ENCODE data around the gene METAP1D.
"Not testable (repeated sequence)": the region's sequence is repeated elsewhere in the genome, so short reads cannot be mapped to it uniquely, and the experiment has no call there.

Gene METAP1D

DNA sequence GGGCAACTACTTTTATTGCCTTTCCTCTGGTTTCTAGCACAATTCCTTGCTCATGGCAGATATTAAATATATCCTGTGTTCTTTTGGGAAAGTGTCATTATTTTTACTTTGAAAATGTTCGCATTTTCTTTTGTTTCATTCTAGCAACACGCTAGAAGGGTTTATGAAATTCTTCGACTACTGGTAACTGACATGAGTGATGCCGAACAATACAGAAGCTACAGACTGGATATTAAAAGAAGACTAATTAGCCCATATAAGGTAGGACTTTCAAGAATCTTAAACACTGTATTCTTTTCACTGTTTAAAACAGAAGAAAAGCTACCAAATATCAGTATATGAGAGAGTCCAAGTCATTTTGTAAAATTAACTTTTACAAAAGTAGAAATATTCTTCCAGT is 20.6 kb upstream of the METAP1D start:
- H3K27me3 ChIP-seq (ENCODE audit: insufficient read depth, low read depth, severe bottlenecking) = no peaks in the 10 kb centered on the region
- H3K4me3 ChIP-seq (ENCODE audit: low read depth, low read length) = no peak overlapping the region
- no peak overlapping the region for H3K27ac ChIP-seq
- H3K36me3 ChIP-seq = peaks cover 52% of the 10 kb centered on the region
- no peak for DNase-seq
- no peaks in the 10 kb centered on the region for H3K9me3 ChIP-seq (ENCODE audit: severe bottlenecking)
- TF ChIP-seq CTCF (IDR thresholded peaks at IDR 0.05; ENCODE audit: low read depth, low read length) = no peak

DNA sequence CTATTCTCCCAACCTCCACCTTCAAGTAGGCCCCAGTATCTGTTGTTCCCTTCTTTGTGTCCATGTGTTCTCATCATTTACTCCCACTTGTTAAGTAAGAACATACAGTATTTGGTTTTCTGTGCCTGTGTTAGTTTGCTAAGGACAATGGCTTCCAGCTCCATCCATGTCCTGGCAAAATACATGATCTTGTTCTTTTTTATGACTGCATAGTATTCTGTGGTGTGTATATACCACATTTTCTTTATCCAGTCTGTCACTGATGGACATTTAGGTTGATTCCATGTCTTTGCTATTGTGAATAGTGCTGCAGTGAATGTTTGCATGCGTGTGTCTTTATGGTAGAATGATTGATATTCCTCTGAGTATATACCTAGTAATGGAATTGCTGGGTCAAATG is 15.8 kb upstream of the METAP1D start:
- not testable (repeated sequence) for H3K27ac ChIP-seq; H3K4me3 ChIP-seq (ENCODE audit: low read depth, low read length); H3K9me3 ChIP-seq (ENCODE audit: severe bottlenecking); DNase-seq; H3K27me3 ChIP-seq (ENCODE audit: insufficient read depth, low read depth, severe bottlenecking)
- peaks cover 33% of the 10 kb centered on the region for H3K36me3 ChIP-seq

- Histone ChIP-seq H3K9me3 (ENCODE audit: severe bottlenecking) (no peaks in the 10 kb centered on the region), H3K27me3 (ENCODE audit: insufficient read depth, low read depth, severe bottlenecking) (no peaks in the 10 kb centered on the region), H3K4me3 (ENCODE audit: low read depth, low read length) (no peak overlapping the region), H3K27ac (no peak overlapping the region), H3K36me3 (peaks cover 22% of the 10 kb centered on the region)
- no peak for TF ChIP-seq CTCF (IDR thresholded peaks at IDR 0.05; ENCODE audit: low read depth, low read length)
- no peak for DNase-seq
These were observed 14.7 kb upstream of the METAP1D start for GRCh38 chr2:171985076-171985475.

GRCh38 chr2:171986778-171987177 is 13.0 kb upstream of the METAP1D start:
- no peak overlapping the region for H3K27ac ChIP-seq
- peaks cover 17% of the 10 kb centered on the region for H3K36me3 ChIP-seq
- H3K27me3 ChIP-seq (ENCODE audit: insufficient read depth, low read depth, severe bottlenecking) = no peaks in the 10 kb centered on the region
- TF ChIP-seq CTCF (IDR thresholded peaks at IDR 0.05; ENCODE audit: low read depth, low read length) = no peak
- DNase-seq = no peak
- no peaks in the 10 kb centered on the region for H3K9me3 ChIP-seq (ENCODE audit: severe bottlenecking)
- H3K4me3 ChIP-seq (ENCODE audit: low read depth, low read length) = no peak overlapping the region

GRCh38 chr2:171991027-171991426 is 8.7 kb upstream of the METAP1D start:
- DNase-seq = no peak
- Histone ChIP-seq H3K4me3 (ENCODE audit: low read depth, low read length) (no peak overlapping the region), H3K9me3 (ENCODE audit: severe bottlenecking) (no peaks in the 10 kb centered on the region), H3K27me3 (ENCODE audit: insufficient read depth, low read depth, severe bottlenecking) (no peaks in the 10 kb centered on the region), H3K27ac (no peak overlapping the region), H3K36me3 (no peaks in the 10 kb centered on the region)
- no peak for TF ChIP-seq CTCF (IDR thresholded peaks at IDR 0.05; ENCODE audit: low read depth, low read length)

GRCh38 chr2:171995586-171995985 is 4.2 kb upstream of the METAP1D start:
- TF ChIP-seq CTCF (IDR thresholded peaks at IDR 0.05; ENCODE audit: low read depth, low read length) = no peak
- H3K4me3 ChIP-seq (ENCODE audit: low read depth, low read length) = no peak overlapping the region
- H3K27me3 ChIP-seq (ENCODE audit: insufficient read depth, low read depth, severe bottlenecking) = no peaks in the 10 kb centered on the region
- H3K9me3 ChIP-seq (ENCODE audit: severe bottlenecking) = no peaks in the 10 kb centered on the region
- DNase-seq = no peak
- H3K27ac ChIP-seq = no peak overlapping the region
- no peaks in the 10 kb centered on the region for H3K36me3 ChIP-seq

Data from WERI-Rb-1 (cell line).